Cardiac atrium fibroblast (primary cell): ENCODE results near the gene VSTM2A. TPM values are rescaled to one million over a fixed set of nuclear protein-coding genes. Genes with fewer than 3 reads are reported as not detected.

Experiments
- total RNA-seq: library from RNA; depleted of rRNA; stranded (reverse); fragments of >200 nt; gene quantifications from 2 replicates; pipeline ENCODE4 v1.2.3, GENCODE V29; 2015

VSTM2A gene, protein sequence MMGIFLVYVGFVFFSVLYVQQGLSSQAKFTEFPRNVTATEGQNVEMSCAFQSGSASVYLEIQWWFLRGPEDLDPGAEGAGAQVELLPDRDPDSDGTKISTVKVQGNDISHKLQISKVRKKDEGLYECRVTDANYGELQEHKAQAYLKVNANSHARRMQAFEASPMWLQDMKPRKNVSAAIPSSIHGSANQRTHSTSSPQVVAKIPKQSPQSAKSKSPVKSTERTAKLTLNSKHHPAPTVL
- not detected in 2 replicates for total RNA-seq

DNA sequence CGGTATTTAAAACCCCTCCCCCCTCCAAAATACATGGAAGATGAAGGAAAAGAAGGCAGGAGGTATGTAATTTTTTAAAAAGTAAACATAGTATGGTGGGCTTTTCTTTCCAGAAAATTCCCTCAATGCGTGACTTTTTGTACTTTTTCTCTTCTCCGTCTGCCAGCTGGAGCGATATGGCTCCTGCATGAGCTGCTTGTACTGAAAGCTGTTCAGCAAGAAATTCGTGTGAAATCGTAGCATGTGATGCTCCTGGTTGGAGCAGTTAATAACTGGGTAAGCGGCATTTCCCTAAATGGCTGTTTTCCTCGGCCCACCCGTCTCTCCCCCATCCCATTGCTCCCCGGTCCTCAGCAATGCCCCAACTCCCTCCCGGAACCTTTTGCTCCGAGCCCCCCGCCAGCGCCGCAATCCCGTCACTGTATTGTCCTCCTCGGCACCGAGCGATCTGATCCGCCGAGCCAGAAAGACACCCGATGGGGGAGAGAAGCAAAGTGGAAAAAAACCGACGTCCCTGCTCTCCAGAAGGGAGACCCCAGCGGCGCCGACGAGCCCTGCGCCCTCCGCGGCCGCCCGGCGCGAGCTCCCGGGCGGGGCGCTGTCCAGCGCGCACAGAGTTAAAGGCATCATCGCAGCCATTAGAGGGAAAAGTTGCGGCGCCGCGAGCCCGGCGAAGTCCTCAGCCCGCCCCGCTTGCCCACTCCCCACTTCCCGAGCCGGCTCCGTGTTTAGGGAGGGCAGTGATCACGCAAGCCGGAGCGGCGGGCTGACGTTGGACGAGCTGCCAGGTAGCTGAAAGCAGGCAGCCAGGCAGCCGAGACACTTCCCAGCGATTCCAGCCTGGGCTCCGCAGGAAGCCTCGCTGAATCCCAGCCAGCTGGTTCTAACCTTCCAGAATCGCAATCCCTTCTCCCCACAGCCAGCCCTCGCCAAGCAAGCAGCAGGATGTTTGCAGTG, at the start of gene VSTM2A:
Gene VSTM2A (plus strand): TSS at position 707 of the 957 bp plus-strand sequence. CDS start 356 bp downstream, outside the sequence.

Other genes starting within 250 kb of the VSTM2A start
- 1,436 and 1,989 TPM in 2 replicates for gene SEC61G, start 216.8 kb downstream of the VSTM2A start, total RNA-seq